ENCODE measurements around the gene BRD2.
A peak's percentile ranks its signal among the peaks of the same experiment; 100 is the strongest.

The BRD2 gene

GRCh38 chr6:32993363-32993973 lies 25.1 kb downstream of the BRD2 start:
- DNase-seq (ENCODE audit: low spot score) = no peak

- no peak for DNase-seq (ENCODE audit: low spot score)
Measured at GRCh38 chr6:32995448-32995847, 27.1 kb downstream of the BRD2 start.

- DNase-seq (ENCODE audit: low spot score) = peak; percentile 33
Measured at GRCh38 chr6:33000055-33000454, 31.7 kb downstream of the BRD2 start.

GRCh38 chr6:33001685-33002084 lies 33.3 kb downstream of the BRD2 start:
- no peak for DNase-seq (ENCODE audit: low spot score)

- DNase-seq (ENCODE audit: low spot score) = no peak
Measured at GRCh38 chr6:33004940-33005339, 36.5 kb downstream of the BRD2 start.

- DNase-seq (ENCODE audit: low spot score) = no peak
Measured at GRCh38 chr6:33007831-33008400, 39.5 kb downstream of the BRD2 start.

GRCh38 chr6:33008944-33009861 lies 40.8 kb downstream of the BRD2 start, which contains the start of gene HLA-DOA:
Gene HLA-DOA (minus strand): TSS chr6:33009591.
- peak; percentile 57 for DNase-seq (ENCODE audit: low spot score)

GRCh38 chr6:33010356-33010755 lies 42.0 kb downstream of the BRD2 start:
- DNase-seq (ENCODE audit: low spot score) = no peak

GRCh38 chr6:33013608-33014007 lies 45.2 kb downstream of the BRD2 start:
- DNase-seq (ENCODE audit: low spot score) = no peak

GRCh38 chr6:33014841-33015634 lies 46.6 kb downstream of the BRD2 start:
- peak; percentile 86 for DNase-seq (ENCODE audit: low spot score)

- no peak for DNase-seq (ENCODE audit: low spot score)
Measured at GRCh38 chr6:33015798-33016197, 47.4 kb downstream of the BRD2 start.

- DNase-seq (ENCODE audit: low spot score) = no peak
Measured at GRCh38 chr6:33017018-33017417, 48.6 kb downstream of the BRD2 start.

- no peak for DNase-seq (ENCODE audit: low spot score)
Measured at GRCh38 chr6:33017694-33018353, 49.4 kb downstream of the BRD2 start.

GRCh38 chr6:33018418-33018817 lies 50.0 kb downstream of the BRD2 start:
- no peak for DNase-seq (ENCODE audit: low spot score)

- peak; percentile 30 for DNase-seq (ENCODE audit: low spot score)
Measured at GRCh38 chr6:33018904-33019303, 50.5 kb downstream of the BRD2 start.

GRCh38 chr6:33019372-33019771 lies 51.0 kb downstream of the BRD2 start:
- DNase-seq (ENCODE audit: low spot score) = no peak

- DNase-seq (ENCODE audit: low spot score) = no peak
Measured at GRCh38 chr6:33021917-33022316, 53.5 kb downstream of the BRD2 start.

GRCh38 chr6:33023536-33023935 lies 55.1 kb downstream of the BRD2 start:
- no peak for DNase-seq (ENCODE audit: low spot score)

GRCh38 chr6:33024521-33024920 lies 56.1 kb downstream of the BRD2 start:
- no peak for DNase-seq (ENCODE audit: low spot score)

- DNase-seq (ENCODE audit: low spot score) = no peak
Measured at GRCh38 chr6:33028220-33028849, 59.9 kb downstream of the BRD2 start.
